Gastrocnemius medialis (tissue), 4 donors: ENCODE data around the gene DBNDD2. TPM values are rescaled to one million over a fixed set of nuclear protein-coding genes. Genes with fewer than 3 reads are reported as not detected.

ENCODE experiments used
- ATAC-seq, 2 donors: fragments of 150-250 bp; one replicate each; pipeline ENCODE4 v1.9.1; 2016
- DNase-seq, 2 donors: peaks; one replicate each; pipeline ENCODE4 v3.0.0-alpha.2; 2019
- H3K27ac ChIP-seq, 4 donors: fragments of 200-600 bp; sonication (generic); 1 replicate in 1 of 4; 2 replicates in 3 of 4; pipeline ENCODE4 v1.5.1; 2016 to 2018; ENCODE audit warnings: mild to moderate bottlenecking in 2 of 4, moderate library complexity in 1 of 4
- H3K27me3 ChIP-seq, 3 donors: fragments of 200-600 bp; sonication (generic) in 2 of 3; 1 replicate in 1 of 3; 2 replicates in 2 of 3; pipeline versions ENCODE4 v1.5.1 to v1.6.0; 2016 to 2019; ENCODE audit warnings: mild to moderate bottlenecking in 1 of 3, moderate library complexity in 1 of 3
- H3K36me3 ChIP-seq, 2 donors: fragments of 200-600 bp; sonication (generic) in 1 of 2; one replicate each; pipeline ENCODE4 v1.5.1; 2017 to 2018
- H3K4me1 ChIP-seq, 2 donors: fragments of 200-600 bp; sonication (generic) in 1 of 2; one replicate each; pipeline ENCODE4 v1.5.1; 2016 to 2017; ENCODE audit warnings: mild to moderate bottlenecking in 2 of 2
- H3K4me3 ChIP-seq, 4 donors: fragments of 200-600 bp; sonication (generic) in 3 of 4; 1 replicate in 1 of 4; 2 replicates in 3 of 4; pipeline ENCODE4 v1.5.1; 2016 to 2019; ENCODE audit warnings: mild to moderate bottlenecking in 2 of 4
- H3K9me3 ChIP-seq, 3 donors: fragments of 200-600 bp; sonication (generic) in 2 of 3; 1 replicate in 1 of 3; 2 replicates in 2 of 3; pipeline ENCODE4 v1.5.1; 2016 to 2019
- CTCF ChIP-seq, 5 experiments: fragments of 450-650 bp in 3 of 5; fragments of 200-600 bp in 2 of 5; sonication (generic) in 2 of 5; IDR thresholded peaks in 4 of 5; conservative IDR thresholded peaks in 1 of 5; 1 replicate in 4 of 5; 2 replicates in 1 of 5; pipeline ENCODE4 v1.5.1; 2016 to 2019; ENCODE audit warnings: antibody characterized with exemption in 5 of 5, mild to moderate bottlenecking in 3 of 5, moderate library complexity in 3 of 5
- POLR2A ChIP-seq, 2 donors: fragments of 450-650 bp; IDR thresholded peaks; one replicate each; pipeline ENCODE4 v1.6.1; 2017; ENCODE audit warnings: antibody characterized with exemption in 2 of 2, mild to moderate bottlenecking in 2 of 2, moderate library complexity in 2 of 2
- in situ Hi-C, 4 donors: fragments of 200-750 bp; cut with MboI; loops; one replicate each; pipeline versions ENCODE4 v1.15.0 to v1.8.0; 2017; ENCODE audit warnings: low sequenced_read_pairs in 4 of 4
- intact Hi-C: fragments of 100-400 bp; cut with DNase I; formaldehyde crosslinking; loops from one replicate; pipeline ENCODE4 v1.15.1; 2023; ENCODE audit warnings: low total_unique reads
- total RNA-seq, 4 donors: library from RNA; depleted of rRNA; stranded (reverse); fragments of >200 nt; gene quantifications; one replicate each; pipeline versions ENCODE4 v1.1.0 to v1.2.3, GENCODE V29; 2016

Gene DBNDD2
- total RNA-seq, 4 donors from 2014 or later: 99.5 to 155 (median 121) TPM

- no peaks in the 10 kb centered on the region for H3K9me3 ChIP-seq
- DNase-seq (no peak), ATAC-seq (no peak)
- intact Hi-C loops: no loop called here
- H3K4me1 ChIP-seq: peaks cover 8% of the 10 kb centered on the region in 2 donors
- peaks cover 0 to 34% of the 10 kb centered on the region in 2 donors for H3K36me3 ChIP-seq
- H3K4me3 ChIP-seq: no peak overlapping the region
- no peaks in the 10 kb centered on the region for H3K27me3 ChIP-seq
- no peak overlapping the region for H3K27ac ChIP-seq
- in situ Hi-C loops: loop anchor here in 1 of 4 donors (25.0 kb wide), 1 partner anchor 1154 kb away; the partner anchor contains the start of gene OSER1
- TF ChIP-seq CTCF (IDR thresholded peaks at IDR 0.05 in 4 of 5, conservative IDR thresholded peaks at IDR 0.05 in 1 of 5): no peak
- no peak for TF ChIP-seq POLR2A (IDR thresholded peaks at IDR 0.05)
These were observed 41.5 kb upstream of the DBNDD2 start for GRCh38 chr20:45366631-45367030.

DNA sequence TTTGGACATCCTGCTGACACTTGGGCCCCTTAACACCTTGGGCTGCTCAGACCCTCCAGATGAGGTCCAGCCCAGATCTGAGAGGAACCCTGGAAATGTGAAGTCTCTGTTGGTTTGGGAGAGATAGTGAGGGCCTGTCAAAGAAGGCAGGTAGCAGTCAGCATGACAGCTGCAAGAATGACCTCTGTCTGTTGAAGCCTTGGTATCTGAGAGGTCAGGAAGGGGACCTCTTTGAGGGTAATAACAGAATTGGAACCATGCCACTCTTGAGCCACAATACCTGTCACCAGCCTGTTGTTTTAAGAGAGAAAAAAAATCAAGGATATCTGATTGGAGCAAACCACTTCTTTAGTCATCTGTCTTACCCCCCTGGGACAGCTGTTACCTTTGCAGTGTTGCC is 41.0 kb upstream of the DBNDD2 start:
- H3K36me3 ChIP-seq: peaks cover 0 to 34% of the 10 kb centered on the region in 2 donors
- no peaks in the 10 kb centered on the region for H3K27me3 ChIP-seq
- no peak overlapping the region for H3K4me3 ChIP-seq
- intact Hi-C loops: no loop called here
- TF ChIP-seq CTCF (IDR thresholded peaks at IDR 0.05 in 4 of 5, conservative IDR thresholded peaks at IDR 0.05 in 1 of 5) (no peak), POLR2A (IDR thresholded peaks at IDR 0.05) (no peak)
- no peak overlapping the region for H3K27ac ChIP-seq
- ATAC-seq: no peak
- no peak for DNase-seq
- peaks cover 8% of the 10 kb centered on the region in 2 donors for H3K4me1 ChIP-seq
- H3K9me3 ChIP-seq: no peaks in the 10 kb centered on the region
- in situ Hi-C loops: loop anchor here in 1 of 4 donors (25.0 kb wide), 1 partner anchor 1155 kb away; the partner anchor contains the start of gene OSER1

- in situ Hi-C loops: loop anchor here in 1 of 4 donors (25.0 kb wide), 1 partner anchor 1156 kb away; the partner anchor contains the start of gene OSER1
These were observed 39.7 kb upstream of the DBNDD2 start for GRCh38 chr20:45368221-45368980.

DNA sequence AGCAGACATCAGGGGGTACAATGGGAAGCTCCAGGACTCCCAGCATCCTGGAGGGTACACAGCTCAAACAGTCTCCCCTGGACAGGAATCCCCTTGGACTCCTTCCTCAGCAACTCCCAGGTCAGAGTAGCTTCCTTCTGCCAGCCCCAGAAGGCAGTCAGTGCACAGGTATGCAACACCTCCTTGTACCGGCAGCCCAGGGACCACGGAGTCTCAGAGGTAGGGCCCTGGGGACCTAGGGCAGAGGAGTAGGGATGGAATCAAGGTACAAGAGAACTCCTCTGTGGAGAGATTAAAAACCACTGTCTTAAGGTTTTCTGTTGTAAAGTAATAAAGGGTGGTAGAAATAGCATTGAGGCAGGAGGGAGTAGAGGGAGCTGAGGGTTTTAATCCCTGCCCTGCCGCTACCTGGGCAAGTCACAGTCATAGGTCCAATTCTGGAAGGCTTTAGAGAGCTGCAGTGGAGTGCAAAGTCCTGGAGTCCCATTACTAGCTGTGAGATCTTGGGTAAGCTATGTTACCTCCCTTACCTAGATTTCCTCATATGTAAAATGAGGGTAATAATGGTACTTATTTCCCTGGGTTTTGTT is 37.4 kb upstream of the DBNDD2 start:
- in situ Hi-C loops: loop anchor here (5.0 to 25.0 kb wide), 6 partner anchors 42 to 1158 kb away; partner anchors contain the start of gene OSER1 (in 1 of the 4)
- peaks cover 0 to 29% of the 10 kb centered on the region in 2 donors for H3K36me3 ChIP-seq
- H3K27ac ChIP-seq: no peak overlapping the region
- no peaks in the 10 kb centered on the region for H3K27me3 ChIP-seq
- intact Hi-C loops: loop anchor here (5.0 kb wide), 1 partner anchor 402 kb away; no protein-coding TSS in a partner anchor
- ATAC-seq (no peak), DNase-seq (no peak)
- H3K9me3 ChIP-seq: no peaks in the 10 kb centered on the region
- peaks cover 6 to 12% of the 10 kb centered on the region in 2 donors for H3K4me1 ChIP-seq
- no peak overlapping the region for H3K4me3 ChIP-seq
- no peak for TF ChIP-seq CTCF (IDR thresholded peaks at IDR 0.05 in 4 of 5, conservative IDR thresholded peaks at IDR 0.05 in 1 of 5)
- no peak for TF ChIP-seq POLR2A (IDR thresholded peaks at IDR 0.05)

More at GRCh38 chr20:45368221-45368980, 39.7 kb upstream of the DBNDD2 start:
- peaks cover 13 to 20% of the 10 kb centered on the region in 2 donors for H3K4me1 ChIP-seq
- DNase-seq: no peak
- no peak overlapping the region for H3K27ac ChIP-seq
- TF ChIP-seq CTCF (IDR thresholded peaks at IDR 0.05 in 4 of 5, conservative IDR thresholded peaks at IDR 0.05 in 1 of 5): no peak
- TF ChIP-seq POLR2A (IDR thresholded peaks at IDR 0.05): no peak
- no peaks in the 10 kb centered on the region for H3K27me3 ChIP-seq
- intact Hi-C loops: no loop called here
- H3K36me3 ChIP-seq: peaks cover 0 to 34% of the 10 kb centered on the region in 2 donors
- no peak for ATAC-seq
- no peak overlapping the region for H3K4me3 ChIP-seq
- no peaks in the 10 kb centered on the region for H3K9me3 ChIP-seq
